Esophagus muscularis mucosa (tissue), 4 donors: ENCODE data around the gene ZNF195. TPM values are rescaled to one million over a fixed set of nuclear protein-coding genes. Genes with fewer than 3 reads are reported as not detected.
"Not testable (repeated sequence)": the region's sequence is repeated elsewhere in the genome, so short reads cannot be mapped to it uniquely, and the experiment has no call there.

Experiments used
- DNase-seq: peaks from one replicate; pipeline ENCODE4 v3.0.0-alpha.2; 2017; ENCODE audit errors: extremely low spot score
- H3K27ac ChIP-seq, 4 donors: fragments of 200-600 bp; sonication (generic); replicated peaks in 1 of 4; 1 replicate in 3 of 4; 2 replicates in 1 of 4; pipeline ENCODE4 v1.5.1; 2016 to 2019; ENCODE audit warnings: mild to moderate bottlenecking in 1 of 4
- H3K27me3 ChIP-seq, 4 donors: fragments of 200-600 bp; sonication (generic); one replicate each; pipeline versions ENCODE4 v1.5.1 to v1.6.0; 2016 to 2019
- H3K36me3 ChIP-seq, 4 donors: fragments of 200-600 bp; sonication (generic); one replicate each; pipeline ENCODE4 v1.5.1; 2016 to 2019
- H3K4me1 ChIP-seq, 4 donors: fragments of 200-600 bp; sonication (generic); one replicate each; pipeline ENCODE4 v1.5.1; 2016 to 2019
- H3K4me3 ChIP-seq, 4 donors: fragments of 200-600 bp; sonication (generic); 1 replicate in 2 of 4; 2 replicates in 2 of 4; pipeline ENCODE4 v1.5.1; 2016 to 2019; ENCODE audit warnings: mild to moderate bottlenecking in 4 of 4, moderate library complexity in 1 of 4
- H3K9me3 ChIP-seq, 4 donors: fragments of 200-600 bp; sonication (generic); 1 replicate in 3 of 4; 2 replicates in 1 of 4; pipeline ENCODE4 v1.5.1; 2016 to 2019
- CTCF ChIP-seq, 3 experiments: fragments of 200-600 bp in 2 of 3; fragments of 450-650 bp in 1 of 3; sonication (generic) in 2 of 3; IDR thresholded peaks; one replicate each; pipeline ENCODE4 v1.5.1; 2017 to 2019; ENCODE audit warnings: antibody characterized with exemption in 3 of 3, mild to moderate bottlenecking in 2 of 3, moderate library complexity in 1 of 3
- POLR2AphosphoS5 ChIP-seq, 2 donors: sonication (generic); formaldehyde crosslinking; IDR thresholded peaks; one replicate each; pipeline ENCODE4 v1.6.1; 2017; ENCODE audit warnings: antibody characterized with exemption in 2 of 2
- WGBS: methylation state at CpG from one replicate; pipeline ENCODE4 v1.1.5; 2018; 5-methylcytosine and 5-hydroxymethylcytosine counted together
- intact Hi-C: fragments of 100-400 bp; cut with DNase I; formaldehyde crosslinking; loops from one replicate; pipeline ENCODE4 v1.15.1; 2023
- total RNA-seq, 4 donors: library from RNA; depleted of rRNA; stranded (reverse); fragments of >200 nt; gene quantifications; one replicate each; pipeline versions ENCODE4 v1.1.0 to v1.2.1, GENCODE V29; 2016

Gene ZNF195
- 10 to 100 TPM in 3 of 4 donors, 1 to 10 TPM in 1; 9.4 to 15.7 (median 12.5) TPM for total RNA-seq

DNA sequence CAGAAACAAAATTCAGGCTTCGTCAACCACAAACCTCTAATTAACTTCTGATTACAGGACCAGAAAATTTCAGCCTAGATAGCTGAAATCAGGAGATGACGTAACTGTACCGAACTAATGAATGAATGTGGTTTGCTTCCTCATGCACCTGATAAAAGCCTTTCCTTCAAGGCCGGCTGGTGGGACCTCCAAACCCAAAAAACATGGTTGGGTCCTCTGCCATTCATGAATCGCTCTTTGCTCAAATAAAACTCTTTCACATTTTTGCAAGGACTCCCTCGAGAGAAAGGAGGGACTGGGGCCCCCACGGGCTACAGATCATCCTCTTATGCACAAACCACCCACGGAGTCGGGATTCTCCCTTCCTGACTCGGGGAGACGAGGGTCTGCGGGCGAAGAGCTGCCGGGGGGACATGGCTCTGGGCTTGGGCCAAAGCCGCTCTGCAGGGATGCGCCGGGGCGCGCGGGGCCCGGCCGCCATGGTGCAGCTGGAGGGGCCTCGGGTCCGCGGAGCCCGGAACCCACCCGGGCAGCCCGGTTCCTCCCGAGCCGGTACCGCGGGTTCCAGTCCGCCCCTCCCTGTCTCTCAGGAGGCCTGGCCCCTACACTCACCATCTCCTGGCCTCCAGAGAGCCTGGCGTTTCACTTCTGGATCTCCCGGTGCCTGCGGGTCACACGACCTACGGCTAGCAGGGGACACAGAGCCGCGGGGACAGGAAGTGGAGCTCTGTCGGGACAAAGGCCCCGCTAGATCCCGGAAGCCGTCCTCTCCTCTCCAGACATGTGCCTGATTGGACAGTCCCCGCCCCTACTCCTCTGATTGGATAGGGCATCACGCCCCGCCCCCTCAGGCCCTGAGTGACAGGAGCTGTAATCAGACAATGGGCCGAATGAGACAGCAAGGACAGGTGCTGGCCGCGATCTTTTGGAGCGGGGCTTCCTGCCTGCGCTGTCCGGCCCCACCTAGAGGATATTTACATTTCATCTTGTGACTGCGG, at the start of gene ZNF195:
Gene ZNF195 (minus strand): TSS at position 721 of the 998 bp plus-strand sequence. CDS start 106 bp downstream, at position 615.
- Histone ChIP-seq H3K4me1 (peaks cover 11 to 41% (median 33%) of the 10 kb centered on the region in 4 donors), H3K36me3 (peaks cover 0 to 12% (median 5%) of the 10 kb centered on the region in 4 donors), H3K9me3 (no peaks in the 10 kb centered on the region), H3K27me3 (no peaks in the 10 kb centered on the region), H3K4me3 (peak within 1 kb of the TSS; percentile 83 to 97 (median 91)), H3K27ac (peak within 1 kb of the TSS; percentile 75 to 85 (median 80))
- 3% methylated on average over 38 of the region's 54 CpGs for WGBS
- peak; percentile 76 to 82 for TF ChIP-seq POLR2AphosphoS5 (IDR thresholded peaks at IDR 0.05)
- no peak for TF ChIP-seq CTCF (IDR thresholded peaks at IDR 0.05)
- peak; percentile 100 for DNase-seq
- intact Hi-C loops: loop anchor here (10.0 kb wide), 1 partner anchor 46 kb away; no protein-coding TSS in a partner anchor

GRCh38 chr11:3428076-3428475, 49.1 kb upstream of the ZNF195 start:
- H3K9me3 ChIP-seq, H3K27ac ChIP-seq, H3K4me3 ChIP-seq, H3K4me1 ChIP-seq, H3K36me3 ChIP-seq, DNase-seq, H3K27me3 ChIP-seq: not testable (repeated sequence)
- 79% methylated on average over 10 of the region's 10 CpGs for WGBS
- intact Hi-C loops: loop anchor here (10.0 kb wide), 1 partner anchor 53 kb away; the partner anchor contains the start of gene ZNF195

- intact Hi-C loops: loop anchor here (10.0 kb wide), 1 partner anchor 52 kb away; the partner anchor contains the start of gene ZNF195
- H3K4me3 ChIP-seq, DNase-seq, H3K36me3 ChIP-seq, H3K27me3 ChIP-seq, H3K27ac ChIP-seq, H3K9me3 ChIP-seq: not testable (repeated sequence)
- H3K4me1 ChIP-seq: peaks cover 8 to 13% (median 11%) of the 10 kb centered on the region in 4 donors
- 87% methylated on average over 8 of the region's 8 CpGs for WGBS
These were observed 47.6 kb upstream of the ZNF195 start for GRCh38 chr11:3426541-3426940.

DNA sequence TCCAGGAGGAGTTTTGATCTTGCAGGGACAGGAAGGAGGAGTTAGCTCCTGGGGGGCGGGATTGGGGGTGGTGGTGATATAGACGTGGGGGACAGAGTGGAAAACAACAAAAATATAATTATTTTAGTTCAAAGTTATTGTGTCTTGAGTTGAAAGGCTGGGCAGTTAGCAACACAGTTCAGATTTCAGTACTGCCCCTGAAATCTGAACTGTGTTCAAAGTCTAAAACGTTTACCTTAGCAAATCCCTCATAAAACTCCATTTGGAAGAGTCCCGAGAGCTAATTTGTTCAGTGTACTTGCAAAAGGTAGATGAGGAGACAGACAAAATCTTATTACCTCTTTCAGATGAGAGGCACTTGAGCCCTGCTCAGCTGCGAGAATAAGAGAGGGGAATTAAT, 45.0 kb upstream of the ZNF195 start:
- H3K27ac ChIP-seq: peak overlapping the region in 1 of 4 donors; percentile 85

DNA sequence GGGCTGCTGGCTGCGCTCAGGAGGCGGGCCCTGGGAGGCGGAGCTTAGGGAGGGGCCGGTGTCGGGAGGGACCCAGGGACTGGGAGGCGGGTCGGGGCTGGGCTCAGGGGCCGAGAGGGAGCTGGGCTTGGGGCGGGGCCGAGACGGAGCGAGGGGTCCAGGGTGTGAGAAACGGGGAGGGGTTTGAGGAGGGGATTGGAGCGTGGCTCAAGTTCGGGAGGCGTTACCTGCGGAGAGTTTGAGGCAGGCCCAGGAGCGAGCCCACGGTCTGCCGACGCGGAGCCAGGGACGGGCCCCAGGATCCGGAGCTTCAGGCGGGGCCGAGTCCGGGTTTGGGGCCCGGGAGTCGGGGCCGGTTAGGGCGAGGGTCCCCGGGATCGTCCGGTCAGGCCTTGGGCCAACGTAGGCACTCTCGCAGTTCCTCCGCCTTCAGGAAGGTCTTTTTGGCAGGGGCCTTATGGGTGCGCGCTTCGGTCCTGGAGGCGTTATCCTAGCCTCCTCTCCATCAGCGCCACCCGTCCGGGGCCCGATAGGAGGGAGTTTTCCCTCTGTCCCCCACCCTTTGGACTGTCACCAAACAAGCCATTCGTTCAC, 44.3 kb upstream of the ZNF195 start:
- H3K4me3 ChIP-seq: peak overlapping the region; percentile 65 to 88 (median 80)
- H3K36me3 ChIP-seq, H3K9me3 ChIP-seq, DNase-seq, H3K27me3 ChIP-seq: not testable (repeated sequence)
- peak overlapping the region; percentile 83 to 85 (median 84) for H3K27ac ChIP-seq
- TF ChIP-seq POLR2AphosphoS5 (IDR thresholded peaks at IDR 0.05): peak in 1 of 2 donors; percentile 70
- intact Hi-C loops: loop anchor here (10.0 kb wide), 1 partner anchor 48 kb away; the partner anchor contains the start of gene ZNF195
- WGBS: 0% methylated on average over 26 of the region's 46 CpGs
- H3K4me1 ChIP-seq: peaks cover 9 to 18% (median 11%) of the 10 kb centered on the region in 4 donors

More for the DNA sequence above, 45.0 kb upstream of the ZNF195 start:
- WGBS: 44% methylated on average over 5 of the region's 5 CpGs
- not testable (repeated sequence) for DNase-seq, H3K36me3 ChIP-seq, H3K27me3 ChIP-seq, H3K9me3 ChIP-seq
- Histone ChIP-seq H3K4me1 (peaks cover 9 to 18% (median 11%) of the 10 kb centered on the region in 4 donors), H3K4me3 (peak overlapping the region; percentile 65 to 88 (median 80))
- intact Hi-C loops: loop anchor here (10.0 kb wide), 1 partner anchor 49 kb away; the partner anchor contains the start of gene ZNF195

GRCh38 chr11:3422380-3423137, 43.6 kb upstream of the ZNF195 start:
- Histone ChIP-seq H3K4me3 (peak overlapping the region; percentile 65 to 88 (median 80)), H3K27ac (peak overlapping the region; percentile 83 to 85 (median 84)), H3K4me1 (peaks cover 9 to 18% (median 11%) of the 10 kb centered on the region in 4 donors)
- WGBS: 0% methylated on average over 25 of the region's 66 CpGs
- not testable (repeated sequence) for H3K36me3 ChIP-seq, H3K27me3 ChIP-seq, H3K9me3 ChIP-seq
- peak in 1 of 2 donors; percentile 40 for TF ChIP-seq POLR2AphosphoS5 (IDR thresholded peaks at IDR 0.05)
- peak; percentile 99 for DNase-seq
- intact Hi-C loops: loop anchor here (10.0 kb wide), 1 partner anchor 48 kb away; the partner anchor contains the start of gene ZNF195

GRCh38 chr11:3421608-3422379, 42.8 kb upstream of the ZNF195 start:
- 18% methylated on average over 2 of the region's 42 CpGs for WGBS
- H3K27me3 ChIP-seq, DNase-seq, H3K36me3 ChIP-seq, H3K9me3 ChIP-seq: not testable (repeated sequence)
- intact Hi-C loops: loop anchor here (10.0 kb wide), 1 partner anchor 47 kb away; the partner anchor contains the start of gene ZNF195
- peak overlapping the region; percentile 83 to 85 (median 84) for H3K27ac ChIP-seq
- H3K4me3 ChIP-seq: peak overlapping the region; percentile 65 to 88 (median 80)
- H3K4me1 ChIP-seq: peaks cover 9 to 18% (median 11%) of the 10 kb centered on the region in 4 donors

DNA sequence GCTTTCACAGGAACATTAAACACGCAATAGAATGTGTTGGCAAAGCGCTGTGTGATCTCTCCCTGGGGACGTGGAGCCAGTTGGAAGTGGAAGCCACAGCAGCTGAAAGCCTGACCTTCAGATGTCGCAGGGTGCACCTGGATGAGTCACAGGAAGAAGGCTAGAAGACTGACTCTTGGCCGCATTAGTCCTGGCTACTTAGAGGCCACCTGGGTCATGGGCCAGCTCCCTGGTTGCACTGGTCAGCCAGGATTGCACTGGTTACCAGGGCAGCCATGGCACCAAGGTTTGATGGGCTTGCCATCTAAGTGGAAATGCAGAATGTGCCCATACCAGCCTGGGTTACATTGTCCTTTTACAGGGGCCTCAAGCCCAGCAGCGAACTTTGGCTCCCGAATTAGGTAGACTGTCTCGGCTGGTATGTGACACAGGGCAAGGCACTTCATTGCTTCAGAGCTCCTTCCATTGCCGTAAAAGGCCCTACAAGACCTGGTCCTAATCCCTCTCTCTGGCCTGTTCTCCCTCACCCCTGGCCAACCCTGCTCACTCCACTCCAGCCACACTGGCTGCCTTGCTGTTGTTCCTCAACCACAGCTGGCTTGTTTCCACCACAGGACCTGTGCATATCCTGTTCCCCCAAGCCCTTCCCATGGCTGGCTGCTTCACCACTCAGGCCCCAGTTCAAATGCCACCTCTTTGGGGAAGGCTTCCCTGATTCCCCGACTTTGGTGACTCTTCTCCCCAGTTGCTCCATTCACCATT, 41.5 kb upstream of the ZNF195 start:
- not testable (repeated sequence) for H3K9me3 ChIP-seq, DNase-seq, H3K36me3 ChIP-seq, H3K4me3 ChIP-seq, H3K27me3 ChIP-seq
- H3K27ac ChIP-seq: peak overlapping the region in 1 of 4 donors; percentile 18
- intact Hi-C loops: loop anchor here (10.0 kb wide), 1 partner anchor 46 kb away; the partner anchor contains the start of gene ZNF195
- WGBS: 77% methylated on average over 9 of the region's 10 CpGs
- peaks cover 9 to 18% (median 11%) of the 10 kb centered on the region in 4 donors for H3K4me1 ChIP-seq

DNA sequence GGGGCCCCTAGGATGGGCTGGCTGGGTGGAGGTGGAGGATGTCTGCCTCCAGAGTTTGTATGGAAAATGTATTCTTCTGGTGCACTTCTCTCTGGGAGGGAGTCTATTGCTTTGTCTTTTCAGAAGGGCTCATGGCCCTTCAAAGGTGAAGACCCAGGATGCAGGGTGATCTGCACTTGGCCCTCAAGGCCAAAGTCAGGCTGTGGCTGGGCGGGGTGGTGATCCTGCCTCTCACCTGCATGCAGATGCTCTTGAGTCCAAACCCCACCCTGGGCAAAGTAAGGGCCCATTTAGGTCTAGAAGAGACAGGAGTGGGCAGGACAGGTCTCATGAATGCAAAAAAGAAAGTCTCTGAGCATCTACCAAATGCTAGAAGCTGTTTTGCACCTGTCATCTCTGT, 40.5 kb upstream of the ZNF195 start:
- H3K4me3 ChIP-seq, H3K36me3 ChIP-seq, intact Hi-C loops, DNase-seq, H3K27me3 ChIP-seq, H3K9me3 ChIP-seq, H3K27ac ChIP-seq: not testable (repeated sequence)
- peaks cover 9 to 18% (median 11%) of the 10 kb centered on the region in 4 donors for H3K4me1 ChIP-seq
- 100% methylated on average over 1 of the region's 1 CpG for WGBS
